KG1 (cell line): Measurements from ENCODE around the gene CLCF1.
"Not testable (repeated sequence)": the region's sequence is repeated elsewhere in the genome, so short reads cannot be mapped to it uniquely, and the experiment has no call there.

Source experiments
- DNase-seq: peaks from one replicate; lab custom pipeline; 2025; lab: John Stamatoyannopoulos, UW

CLCF1 gene

DNA sequence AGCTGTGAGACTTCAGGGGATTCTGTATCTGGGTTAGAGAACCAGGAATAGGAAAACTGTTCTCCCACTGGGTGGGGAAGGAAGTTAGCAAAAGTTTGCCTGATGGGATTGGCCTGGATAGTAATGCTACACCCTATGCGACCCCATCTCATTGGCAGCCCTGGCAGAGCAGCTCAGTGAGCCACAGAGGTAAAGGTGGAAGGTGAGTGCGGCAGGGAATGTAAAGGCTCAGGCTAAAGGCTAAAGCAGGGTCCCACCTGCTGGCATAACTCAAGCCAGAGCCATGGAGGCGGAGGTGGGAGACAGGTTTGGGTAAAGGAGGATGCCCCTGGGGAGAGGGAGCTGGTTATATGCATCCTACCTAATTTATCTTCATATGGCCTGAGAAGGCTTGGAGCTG lies 51.3 kb downstream of the CLCF1 start:
- DNase-seq = no peak

DNA sequence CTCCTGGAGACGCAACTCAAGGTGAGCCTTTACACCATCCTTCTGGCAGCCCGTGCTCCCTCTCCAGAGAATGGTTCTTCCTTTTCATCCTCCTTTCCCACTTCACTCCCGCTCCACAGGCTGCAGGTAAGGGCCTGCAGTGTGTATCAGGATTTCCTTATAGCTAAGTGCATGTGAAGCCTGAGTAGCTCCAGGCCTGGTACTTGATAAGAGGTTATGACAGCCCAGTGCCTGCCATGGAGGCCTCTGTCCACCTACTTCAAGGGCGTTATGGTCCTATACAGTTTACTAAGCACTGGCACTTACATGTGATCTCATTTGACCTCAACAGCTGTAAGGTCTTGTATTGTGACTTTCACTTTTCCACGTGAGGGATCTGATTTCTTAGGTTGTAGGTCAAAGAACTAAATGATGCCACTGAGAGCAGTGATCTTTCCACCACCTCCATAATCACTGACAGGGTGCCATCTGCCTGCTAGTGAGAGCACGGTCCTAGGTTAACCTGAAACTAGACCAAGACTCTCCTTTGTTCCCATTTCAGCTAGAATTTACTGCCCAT lies 52.0 kb downstream of the CLCF1 start:
- DNase-seq = no peak

- DNase-seq = no peak
Observed at GRCh38 chr11:67320691-67321090, 52.7 kb downstream of the CLCF1 start.

DNA sequence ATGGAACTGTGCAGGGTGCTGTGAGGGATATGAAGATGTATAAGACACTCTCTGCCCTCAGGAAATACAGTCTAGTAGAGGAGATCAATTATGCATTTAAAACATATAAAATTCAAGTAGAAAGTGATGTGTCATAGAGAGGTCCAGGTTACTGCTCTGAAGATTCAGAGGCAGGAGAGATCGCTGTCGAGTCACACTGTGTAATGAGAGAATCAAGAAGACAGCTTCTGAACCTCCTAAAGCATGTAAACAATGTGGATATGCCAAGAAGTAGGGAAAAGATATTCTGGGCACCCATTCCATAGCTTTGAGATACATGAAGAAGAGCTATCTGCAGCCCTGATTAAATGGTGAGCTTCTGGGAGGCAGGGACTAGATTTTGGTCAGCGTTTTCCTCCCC lies 53.4 kb downstream of the CLCF1 start:
- no peak for DNase-seq

GRCh38 chr11:67318876-67319275 lies 54.5 kb downstream of the CLCF1 start:
- not testable (repeated sequence) for DNase-seq

GRCh38 chr11:67317888-67318555 lies 55.4 kb downstream of the CLCF1 start:
- DNase-seq = no peak

DNA sequence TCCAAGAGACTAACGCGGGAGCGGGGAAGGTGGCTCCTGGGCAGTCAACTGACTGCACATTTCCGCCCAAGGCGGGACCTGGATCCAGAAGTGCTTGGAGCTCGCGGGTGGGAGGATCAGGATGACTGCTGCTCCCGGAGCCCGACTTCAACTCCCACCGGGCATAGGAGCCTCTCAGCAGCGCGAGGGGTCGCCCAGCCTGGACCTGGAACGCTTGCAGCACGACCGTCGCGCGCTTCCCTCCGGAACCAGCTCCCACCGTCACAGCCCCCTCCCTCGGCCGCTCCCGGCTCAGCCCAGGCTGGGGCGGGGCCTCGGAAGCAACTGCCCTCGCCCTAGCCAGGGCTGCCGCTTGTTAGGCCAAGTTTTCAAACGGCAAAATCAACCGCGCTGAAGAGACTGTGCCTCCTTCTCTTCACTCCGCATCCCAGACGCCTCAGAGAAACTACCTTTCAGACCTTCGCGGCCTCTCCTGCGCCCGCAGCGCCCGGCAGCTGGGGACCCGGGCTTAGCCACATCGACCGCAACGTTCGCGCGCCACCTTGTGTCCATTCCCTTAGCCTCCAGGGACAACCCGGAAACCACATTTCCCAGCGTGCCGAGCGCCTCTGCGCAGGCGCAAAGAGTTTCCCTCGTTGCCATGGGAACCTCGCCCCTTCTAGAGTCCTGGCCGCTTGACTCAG lies 56.1 kb downstream of the CLCF1 start:
- peak; percentile 100 for DNase-seq

DNA sequence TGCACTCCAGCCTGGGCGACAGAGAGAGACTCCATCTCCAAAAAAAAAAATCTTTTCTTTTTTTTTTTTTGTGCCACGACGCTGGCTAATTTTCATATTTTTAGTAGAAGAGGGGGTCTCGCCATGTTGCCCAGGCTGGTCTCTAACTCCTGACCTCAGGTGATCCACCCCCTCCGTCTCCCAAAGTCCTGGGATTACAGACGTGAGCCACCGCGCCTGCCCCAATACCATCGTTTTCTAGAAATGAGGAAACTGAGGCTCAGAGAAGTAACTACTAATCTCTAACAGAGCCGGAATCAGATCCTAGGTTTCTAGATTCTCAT lies 56.6 kb downstream of the CLCF1 start:
- no peak for DNase-seq

GRCh38 chr11:67315325-67315909 lies 58.0 kb downstream of the CLCF1 start:
- DNase-seq = no peak

DNA sequence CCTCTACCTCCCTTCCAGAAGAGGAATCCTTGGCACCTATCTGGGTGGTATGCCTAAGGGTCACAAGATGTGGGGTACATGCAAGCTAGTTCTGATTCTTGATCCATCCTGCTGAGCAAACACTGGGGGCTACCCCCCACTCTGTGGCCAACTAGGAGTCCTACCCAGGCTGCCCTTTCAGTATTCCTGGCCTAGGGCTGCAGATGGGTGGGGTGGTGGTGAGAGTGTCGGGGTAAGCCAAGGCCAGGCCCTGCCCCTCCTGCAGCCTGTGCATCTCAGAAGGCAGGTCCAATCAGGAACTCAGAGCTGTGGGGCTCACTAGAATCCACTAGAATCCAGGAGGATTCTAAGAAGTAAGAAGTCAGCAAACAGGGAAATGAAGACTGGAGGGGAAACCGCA lies 59.2 kb downstream of the CLCF1 start:
- no peak for DNase-seq
